Measurements from ENCODE around the gene ZMYM4.

ZMYM4 gene

GRCh38 chr1:35436078-35436477 lies 167.6 kb downstream of the ZMYM4 start:
- Histone ChIP-seq H3K9me3 (ENCODE audit: control insufficient read depth, insufficient read depth, low read length) (no peaks in the 10 kb centered on the region), H3K27ac (ENCODE audit: low read depth, low read length) (no peak overlapping the region), H3K4me2 (ENCODE audit: low read length) (no peak overlapping the region), H3K79me2 (ENCODE audit: control insufficient read depth, low read length) (no peaks in the 10 kb centered on the region), H3K36me3 (ENCODE audit: control insufficient read depth, low read length) (peaks cover 15% of the 10 kb centered on the region), H3K4me1 (ENCODE audit: control insufficient read depth, low read length) (no peaks in the 10 kb centered on the region), H3K4me3 (ENCODE audit: low read length) (no peak overlapping the region), H4K20me1 (ENCODE audit: control insufficient read depth, insufficient read depth, low read depth, low read length) (no peaks in the 10 kb centered on the region), H3F3A (ENCODE audit: control insufficient read depth, insufficient read depth) (no peaks in the 10 kb centered on the region), H3K27me3 (ENCODE audit: control insufficient read depth, low read length) (no peaks in the 10 kb centered on the region), H3K9me2 (replicated peaks; ENCODE audit: control insufficient read depth, low read length) (no peaks in the 10 kb centered on the region)
- TF ChIP-seq, protein P1, sequence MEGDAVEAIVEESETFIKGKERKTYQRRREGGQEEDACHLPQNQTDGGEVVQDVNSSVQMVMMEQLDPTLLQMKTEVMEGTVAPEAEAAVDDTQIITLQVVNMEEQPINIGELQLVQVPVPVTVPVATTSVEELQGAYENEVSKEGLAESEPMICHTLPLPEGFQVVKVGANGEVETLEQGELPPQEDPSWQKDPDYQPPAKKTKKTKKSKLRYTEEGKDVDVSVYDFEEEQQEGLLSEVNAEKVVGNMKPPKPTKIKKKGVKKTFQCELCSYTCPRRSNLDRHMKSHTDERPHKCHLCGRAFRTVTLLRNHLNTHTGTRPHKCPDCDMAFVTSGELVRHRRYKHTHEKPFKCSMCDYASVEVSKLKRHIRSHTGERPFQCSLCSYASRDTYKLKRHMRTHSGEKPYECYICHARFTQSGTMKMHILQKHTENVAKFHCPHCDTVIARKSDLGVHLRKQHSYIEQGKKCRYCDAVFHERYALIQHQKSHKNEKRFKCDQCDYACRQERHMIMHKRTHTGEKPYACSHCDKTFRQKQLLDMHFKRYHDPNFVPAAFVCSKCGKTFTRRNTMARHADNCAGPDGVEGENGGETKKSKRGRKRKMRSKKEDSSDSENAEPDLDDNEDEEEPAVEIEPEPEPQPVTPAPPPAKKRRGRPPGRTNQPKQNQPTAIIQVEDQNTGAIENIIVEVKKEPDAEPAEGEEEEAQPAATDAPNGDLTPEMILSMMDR (IDR thresholded peaks at IDR 0.05; ENCODE audit: low read depth, low read length, poor library complexity, severe bottlenecking): no peak
- TF ChIP-seq EZH2phosphoT487 (IDR thresholded peaks at IDR 0.05; ENCODE audit: borderline replicate concordance, low read length): no peak

DNA sequence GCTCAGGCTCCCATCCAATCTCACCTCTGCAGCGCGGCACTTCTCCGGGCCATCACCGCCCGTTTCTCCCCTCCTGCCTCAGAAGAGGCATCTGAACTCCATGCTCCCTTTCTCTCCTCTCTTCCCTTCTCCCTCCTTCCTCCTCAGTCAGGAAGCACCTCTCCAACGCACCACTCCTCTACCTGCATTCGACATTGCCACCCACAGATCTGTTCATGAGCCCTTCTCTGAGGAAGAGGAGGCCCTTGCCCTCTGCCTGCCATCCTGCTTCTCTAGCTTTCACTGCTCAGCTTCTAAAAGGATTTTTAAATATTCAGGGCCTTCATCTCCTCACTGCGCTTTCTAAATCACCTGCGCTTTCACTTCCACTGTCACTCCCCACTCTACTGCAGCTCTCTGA lies 168.7 kb downstream of the ZMYM4 start:
- no peak overlapping the region for H3K27ac ChIP-seq (ENCODE audit: low read depth, low read length)
- H3K4me2 ChIP-seq (ENCODE audit: low read length): no peak overlapping the region
- H3F3A ChIP-seq (ENCODE audit: control insufficient read depth, insufficient read depth): no peaks in the 10 kb centered on the region
- H3K27me3 ChIP-seq (ENCODE audit: control insufficient read depth, low read length): no peaks in the 10 kb centered on the region
- H3K4me3 ChIP-seq (ENCODE audit: low read length): no peak overlapping the region
- no peaks in the 10 kb centered on the region for H3K9me3 ChIP-seq (ENCODE audit: control insufficient read depth, insufficient read depth, low read length)
- H4K20me1 ChIP-seq (ENCODE audit: control insufficient read depth, insufficient read depth, low read depth, low read length): no peaks in the 10 kb centered on the region
- TF ChIP-seq, protein P1 (IDR thresholded peaks at IDR 0.05; ENCODE audit: low read depth, low read length, poor library complexity, severe bottlenecking): no peak
- TF ChIP-seq EZH2phosphoT487 (IDR thresholded peaks at IDR 0.05; ENCODE audit: borderline replicate concordance, low read length): no peak
- peaks cover 20% of the 10 kb centered on the region for H3K36me3 ChIP-seq (ENCODE audit: control insufficient read depth, low read length)
- H3K4me1 ChIP-seq (ENCODE audit: control insufficient read depth, low read length): no peaks in the 10 kb centered on the region
- H3K9me2 ChIP-seq (replicated peaks; ENCODE audit: control insufficient read depth, low read length): no peaks in the 10 kb centered on the region
- H3K79me2 ChIP-seq (ENCODE audit: control insufficient read depth, low read length): no peaks in the 10 kb centered on the region

- Histone ChIP-seq H3K9me2 (replicated peaks; ENCODE audit: control insufficient read depth, low read length) (no peaks in the 10 kb centered on the region), H4K20me1 (ENCODE audit: control insufficient read depth, insufficient read depth, low read depth, low read length) (no peaks in the 10 kb centered on the region), H3K36me3 (ENCODE audit: control insufficient read depth, low read length) (peaks cover 30% of the 10 kb centered on the region), H3K9me3 (ENCODE audit: control insufficient read depth, insufficient read depth, low read length) (no peaks in the 10 kb centered on the region), H3K4me2 (ENCODE audit: low read length) (no peak overlapping the region), H3K4me1 (ENCODE audit: control insufficient read depth, low read length) (no peaks in the 10 kb centered on the region), H3K27ac (ENCODE audit: low read depth, low read length) (no peak overlapping the region), H3K79me2 (ENCODE audit: control insufficient read depth, low read length) (no peaks in the 10 kb centered on the region), H3K27me3 (ENCODE audit: control insufficient read depth, low read length) (no peaks in the 10 kb centered on the region), H3K4me3 (ENCODE audit: low read length) (no peak overlapping the region), H3F3A (ENCODE audit: control insufficient read depth, insufficient read depth) (no peaks in the 10 kb centered on the region)
- TF ChIP-seq, protein P1 (IDR thresholded peaks at IDR 0.05; ENCODE audit: low read depth, low read length, poor library complexity, severe bottlenecking): no peak
- TF ChIP-seq EZH2phosphoT487 (IDR thresholded peaks at IDR 0.05; ENCODE audit: borderline replicate concordance, low read length): no peak
Observed at GRCh38 chr1:35439626-35440025, 171.1 kb downstream of the ZMYM4 start.
